Measurements from ENCODE around the gene RPL10A.
"Not testable (repeated sequence)": the region's sequence is repeated elsewhere in the genome, so short reads cannot be mapped to it uniquely, and the experiment has no call there.

Gene RPL10A

GRCh38 chr6:35499372-35499771, 31.2 kb downstream of the RPL10A start:
- no peak for DNase-seq (ENCODE audit: low read depth)
- H3K4me3 ChIP-seq (ENCODE audit: low read depth, low read length) = no peak overlapping the region

GRCh38 chr6:35500782-35501181, 32.6 kb downstream of the RPL10A start:
- no peak overlapping the region for H3K4me3 ChIP-seq (ENCODE audit: low read depth, low read length)
- no peak for DNase-seq (ENCODE audit: low read depth)

GRCh38 chr6:35501784-35502183, 33.6 kb downstream of the RPL10A start:
- no peak for DNase-seq (ENCODE audit: low read depth)
- H3K4me3 ChIP-seq (ENCODE audit: low read depth, low read length) = no peak overlapping the region

- no peak overlapping the region for H3K4me3 ChIP-seq (ENCODE audit: low read depth, low read length)
- DNase-seq (ENCODE audit: low read depth) = no peak
Observed at GRCh38 chr6:35503534-35503933, 35.3 kb downstream of the RPL10A start.

- no peak overlapping the region for H3K4me3 ChIP-seq (ENCODE audit: low read depth, low read length)
- no peak for DNase-seq (ENCODE audit: low read depth)
Observed at GRCh38 chr6:35505999-35506412, 37.8 kb downstream of the RPL10A start.

GRCh38 chr6:35506536-35506935, 38.3 kb downstream of the RPL10A start:
- no peak for DNase-seq (ENCODE audit: low read depth)
- H3K4me3 ChIP-seq (ENCODE audit: low read depth, low read length) = no peak overlapping the region

GRCh38 chr6:35507221-35507620, 39.0 kb downstream of the RPL10A start:
- H3K4me3 ChIP-seq (ENCODE audit: low read depth, low read length) = no peak overlapping the region
- no peak for DNase-seq (ENCODE audit: low read depth)

GRCh38 chr6:35508027-35508426, 39.8 kb downstream of the RPL10A start:
- H3K4me3 ChIP-seq (ENCODE audit: low read depth, low read length) = no peak overlapping the region
- DNase-seq (ENCODE audit: low read depth) = no peak

- no peak overlapping the region for H3K4me3 ChIP-seq (ENCODE audit: low read depth, low read length)
- no peak for DNase-seq (ENCODE audit: low read depth)
Observed at GRCh38 chr6:35508542-35508941, 40.3 kb downstream of the RPL10A start.

- H3K4me3 ChIP-seq (ENCODE audit: low read depth, low read length) = no peak overlapping the region
- no peak for DNase-seq (ENCODE audit: low read depth)
Observed at GRCh38 chr6:35510916-35511561, 42.8 kb downstream of the RPL10A start.

- DNase-seq (ENCODE audit: low read depth) = no peak
- no peak overlapping the region for H3K4me3 ChIP-seq (ENCODE audit: low read depth, low read length)
Observed at GRCh38 chr6:35511562-35511941, 43.4 kb downstream of the RPL10A start.

- no peak overlapping the region for H3K4me3 ChIP-seq (ENCODE audit: low read depth, low read length)
- DNase-seq (ENCODE audit: low read depth) = no peak
Observed at GRCh38 chr6:35512006-35512405, 43.8 kb downstream of the RPL10A start.

- DNase-seq (ENCODE audit: low read depth) = no peak
- H3K4me3 ChIP-seq (ENCODE audit: low read depth, low read length) = no peak within 1 kb of the TSS
Observed at GRCh38 chr6:35512740-35513139, 44.5 kb downstream of the RPL10A start, which contains the start of gene TULP1. TSS of gene TULP1 (minus strand) at chr6:35512896. CDS start at chr6:35512858, 38 bp downstream.

- H3K4me3 ChIP-seq (ENCODE audit: low read depth, low read length) = no peak overlapping the region
- no peak for DNase-seq (ENCODE audit: low read depth)
Observed at GRCh38 chr6:35514587-35514986, 46.4 kb downstream of the RPL10A start.

GRCh38 chr6:35515939-35516338, 47.7 kb downstream of the RPL10A start:
- not testable (repeated sequence) for DNase-seq (ENCODE audit: low read depth); H3K4me3 ChIP-seq (ENCODE audit: low read depth, low read length)

GRCh38 chr6:35516712-35517111, 48.5 kb downstream of the RPL10A start:
- no peak for DNase-seq (ENCODE audit: low read depth)
- no peak overlapping the region for H3K4me3 ChIP-seq (ENCODE audit: low read depth, low read length)

GRCh38 chr6:35517978-35518377, 49.8 kb downstream of the RPL10A start:
- not testable (repeated sequence) for H3K4me3 ChIP-seq (ENCODE audit: low read depth, low read length); DNase-seq (ENCODE audit: low read depth)

GRCh38 chr6:35518566-35519312, 50.5 kb downstream of the RPL10A start:
- H3K4me3 ChIP-seq (ENCODE audit: low read depth, low read length) = no peak overlapping the region
- no peak for DNase-seq (ENCODE audit: low read depth)

GRCh38 chr6:35519313-35520015, 51.3 kb downstream of the RPL10A start:
- DNase-seq (ENCODE audit: low read depth) = no peak
- no peak overlapping the region for H3K4me3 ChIP-seq (ENCODE audit: low read depth, low read length)

Data from skeletal muscle cell (primary cell).